A549 treated with AZD2906 at 1 μM for 4 hours (cell line): ENCODE results near the gene SNRNP35. TPM values are rescaled to one million over a fixed set of nuclear protein-coding genes. Genes with fewer than 3 reads are reported as not detected.

ENCODE experiments used
- total RNA-seq: library from RNA; stranded (reverse); fragments of 200-300 nt; extraction: Qiagen RNA extraction; gene quantifications from 5 replicates; pipeline ENCODE4 v1.2.3, GENCODE V29; 2022

SNRNP35 gene
- total RNA-seq, result 17.2 to 19.5 TPM (median 18.8 TPM) in 5 replicates

DNA sequence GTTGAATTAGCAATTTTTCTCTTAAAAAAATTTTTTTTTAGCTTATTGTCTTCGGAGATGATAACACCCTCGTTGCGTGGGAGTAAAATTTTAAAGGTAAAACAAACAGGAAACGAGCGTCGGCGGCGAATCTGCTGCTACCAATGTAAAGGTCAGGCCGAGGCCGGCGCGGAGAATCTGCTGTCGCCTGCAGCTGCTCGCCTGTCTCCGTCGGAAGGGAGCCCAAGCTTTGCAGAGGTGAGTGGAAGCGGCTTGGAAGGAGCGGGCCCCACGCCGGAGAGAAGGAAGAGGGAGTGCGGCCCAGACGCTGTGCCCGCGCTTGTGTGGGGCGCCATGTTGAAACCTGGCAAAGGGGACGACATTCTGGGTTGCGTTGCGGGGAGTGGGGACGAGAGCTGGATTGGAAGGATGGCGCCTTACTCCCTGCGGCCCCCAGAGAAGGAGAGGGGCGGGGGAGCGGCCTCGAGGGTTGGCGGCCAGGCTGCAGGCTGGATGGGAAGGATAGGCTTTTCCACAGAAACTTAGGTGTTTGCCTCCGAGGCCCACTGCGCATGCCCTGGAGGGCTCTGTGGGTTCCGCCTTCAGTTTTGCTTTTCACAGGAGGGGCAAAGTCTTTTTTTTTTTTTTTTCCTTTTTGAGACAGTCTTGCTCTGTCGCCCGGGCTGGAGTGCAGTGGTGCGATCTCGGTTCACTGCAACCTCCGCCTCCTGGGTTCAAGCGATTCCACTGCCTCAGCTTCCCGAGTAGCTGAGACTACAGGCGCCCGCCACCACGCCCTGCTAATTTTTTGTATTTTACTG is at the start of gene SNRNP35:
Gene SNRNP35, plus strand, starts transcription at position 160 of the 800 bp plus-strand sequence. CDS start 7,402 bp downstream, outside the sequence.

DNA sequence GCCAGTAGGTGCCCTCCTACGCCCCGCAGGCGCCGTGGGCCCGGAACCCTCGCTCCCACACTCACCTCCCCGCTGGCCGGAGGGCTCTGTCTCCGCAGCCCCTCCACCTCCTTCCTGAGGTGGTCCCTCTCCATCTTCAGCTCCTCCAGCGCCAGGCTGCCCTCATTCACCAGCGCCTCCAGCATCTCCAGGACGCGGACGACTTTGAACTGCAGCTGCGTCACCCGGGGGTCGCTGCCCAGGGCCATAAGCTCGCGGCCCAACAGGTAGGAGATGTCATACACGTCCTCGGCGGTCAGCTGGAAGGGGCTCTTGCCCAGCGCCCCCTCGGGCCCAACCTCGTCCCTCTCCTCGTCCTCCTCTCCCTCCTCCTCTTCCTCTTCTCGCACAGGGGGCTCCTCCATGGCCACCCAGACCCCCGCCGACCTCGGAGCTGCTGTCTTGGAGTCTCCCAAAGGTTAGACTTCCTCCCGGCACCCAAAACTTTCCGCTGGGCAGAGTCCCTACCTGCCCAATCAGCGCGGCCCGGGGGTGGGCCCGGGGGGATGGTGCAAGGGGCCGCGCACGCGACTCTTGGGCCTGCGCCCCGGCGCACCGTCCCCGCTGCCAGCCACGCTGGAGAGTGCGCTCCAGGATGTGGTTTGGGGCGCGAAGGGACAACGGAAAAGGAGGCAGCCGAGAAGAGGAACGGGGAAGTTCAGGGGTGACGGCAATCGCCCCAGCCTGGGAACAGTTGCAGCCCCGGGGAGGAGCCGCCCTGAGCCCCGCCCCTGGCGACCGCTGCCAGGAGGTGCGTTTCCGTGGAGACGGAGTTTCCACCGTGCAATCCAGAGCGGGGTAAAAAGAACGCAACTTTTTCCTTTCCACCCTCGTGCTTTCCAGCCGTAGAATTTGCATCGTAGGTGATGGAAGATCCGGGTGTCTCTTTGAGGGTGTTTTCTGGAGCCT is 21.6 kb upstream of the SNRNP35 start, which contains the start of gene RILPL2:
Gene RILPL2, minus strand, starts transcription at position 668 of the 948 bp plus-strand sequence. Its CDS starts 264 bp downstream, at position 404.

Other genes starting within 250 kb of the SNRNP35 start
- gene MPHOSPH9, start 225.0 kb upstream of the SNRNP35 start, total RNA-seq, result 16.7 to 21.0 TPM (median 20.5 TPM) in 5 replicates
- gene MTRFR, start 224.7 kb upstream of the SNRNP35 start, total RNA-seq, result 12.9 to 20.5 TPM (median 15.1 TPM) in 5 replicates
- gene CDK2AP1, start 186.3 kb upstream of the SNRNP35 start, total RNA-seq, result 115 to 164 TPM (median 154 TPM) in 5 replicates
- 16.5 to 25.4 TPM (median 21.1 TPM) in 5 replicates for gene SBNO1, start 93.3 kb upstream of the SNRNP35 start, total RNA-seq
- gene KMT5A, start 74.0 kb upstream of the SNRNP35 start, total RNA-seq, result 49.4 to 56.5 TPM (median 54.1 TPM) in 5 replicates
- 1.3 to 1.7 TPM (median 1.4 TPM) in 5 replicates for gene RILPL2, start 21.5 kb upstream of the SNRNP35 start, total RNA-seq
- gene RILPL1, start 75.6 kb downstream of the SNRNP35 start, total RNA-seq, result 9.9 to 13.5 TPM (median 12.4 TPM) in 5 replicates
- gene TMED2, start 126.4 kb downstream of the SNRNP35 start, total RNA-seq, result 169 to 188 TPM (median 183 TPM) in 5 replicates
- 26.3 to 30.2 TPM (median 28.7 TPM) in 5 replicates for gene DDX55, start 144.0 kb downstream of the SNRNP35 start, total RNA-seq
- 30.2 to 40.3 TPM (median 32.7 TPM) in 5 replicates for gene EIF2B1, start 175.5 kb downstream of the SNRNP35 start, total RNA-seq
- 23.9 to 50.5 TPM (median 26.1 TPM) in 5 replicates for gene GTF2H3, start 175.7 kb downstream of the SNRNP35 start, total RNA-seq
- gene TCTN2, start 213.0 kb downstream of the SNRNP35 start, total RNA-seq, result 12.1 to 14.1 TPM (median 12.5 TPM) in 5 replicates